A673 (cell line): ENCODE data around the gene TTLL11.

Experiments used
- EZH2 ChIP-seq: fragments of 200-600 bp; sonication (generic); IDR thresholded peaks from 2 replicates; pipeline ENCODE4 v1.6.1; 2017; ENCODE audit warnings: borderline replicate concordance, low read depth, mild to moderate bottlenecking, mixed read lengths, antibody characterized with exemption, low read length; ENCODE audit not compliant: poor library complexity, severe bottlenecking
- TF ChIP-seq, protein P1 (sequence below): fragments of 300-800, 200-600 bp; sonication (generic); conservative IDR thresholded peaks from 2 replicates; pipeline ENCODE4 v1.5.1; 2017; ENCODE audit warnings: low read depth, mild to moderate bottlenecking, antibody characterized with exemption, low read length, moderate library complexity, mixed read lengths

DNA sequence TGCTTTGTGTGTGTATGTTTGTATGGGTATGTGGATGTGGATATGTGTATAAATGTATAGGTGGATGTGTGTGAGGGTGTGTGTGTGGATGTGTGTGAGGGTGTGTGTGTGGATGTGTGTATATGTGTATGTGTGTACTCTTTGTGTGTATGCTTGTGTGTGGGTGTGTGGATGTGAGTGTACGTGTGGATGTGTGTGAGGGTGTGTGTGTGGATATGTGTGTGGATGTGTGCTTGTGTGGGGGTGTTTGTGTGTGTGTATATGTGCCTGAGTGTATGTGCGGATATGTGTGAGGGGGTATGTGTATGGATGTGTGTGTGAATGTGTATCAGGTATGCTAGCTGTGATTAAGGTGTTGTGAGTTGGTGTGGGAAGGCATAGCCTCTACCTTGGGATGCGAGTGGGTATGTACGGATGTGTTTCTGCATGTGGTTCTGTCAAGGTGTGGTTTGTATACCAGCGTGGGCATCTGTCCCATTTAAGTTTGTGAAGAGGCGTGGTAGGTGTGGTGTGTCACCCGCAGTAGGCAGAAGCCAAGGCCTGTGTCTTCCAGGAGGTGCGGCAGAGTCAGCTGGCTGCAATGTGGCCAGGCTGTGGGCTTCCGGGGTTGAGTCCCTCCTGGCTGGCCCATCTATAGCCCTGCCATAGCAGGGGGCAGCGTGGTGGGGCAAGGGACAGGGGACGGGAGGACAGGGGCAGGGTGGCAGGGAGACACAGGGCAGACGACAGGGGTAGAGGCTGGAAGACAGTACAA lies 285.9 kb downstream of the TTLL11 start:
- no peak for TF ChIP-seq EZH2
- TF ChIP-seq, protein P1, sequence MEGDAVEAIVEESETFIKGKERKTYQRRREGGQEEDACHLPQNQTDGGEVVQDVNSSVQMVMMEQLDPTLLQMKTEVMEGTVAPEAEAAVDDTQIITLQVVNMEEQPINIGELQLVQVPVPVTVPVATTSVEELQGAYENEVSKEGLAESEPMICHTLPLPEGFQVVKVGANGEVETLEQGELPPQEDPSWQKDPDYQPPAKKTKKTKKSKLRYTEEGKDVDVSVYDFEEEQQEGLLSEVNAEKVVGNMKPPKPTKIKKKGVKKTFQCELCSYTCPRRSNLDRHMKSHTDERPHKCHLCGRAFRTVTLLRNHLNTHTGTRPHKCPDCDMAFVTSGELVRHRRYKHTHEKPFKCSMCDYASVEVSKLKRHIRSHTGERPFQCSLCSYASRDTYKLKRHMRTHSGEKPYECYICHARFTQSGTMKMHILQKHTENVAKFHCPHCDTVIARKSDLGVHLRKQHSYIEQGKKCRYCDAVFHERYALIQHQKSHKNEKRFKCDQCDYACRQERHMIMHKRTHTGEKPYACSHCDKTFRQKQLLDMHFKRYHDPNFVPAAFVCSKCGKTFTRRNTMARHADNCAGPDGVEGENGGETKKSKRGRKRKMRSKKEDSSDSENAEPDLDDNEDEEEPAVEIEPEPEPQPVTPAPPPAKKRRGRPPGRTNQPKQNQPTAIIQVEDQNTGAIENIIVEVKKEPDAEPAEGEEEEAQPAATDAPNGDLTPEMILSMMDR: no peak
